ENCODE measurements around the gene RUNX1.
A peak's percentile ranks its signal among the peaks of the same experiment; 100 is the strongest.

The RUNX1 gene

DNA sequence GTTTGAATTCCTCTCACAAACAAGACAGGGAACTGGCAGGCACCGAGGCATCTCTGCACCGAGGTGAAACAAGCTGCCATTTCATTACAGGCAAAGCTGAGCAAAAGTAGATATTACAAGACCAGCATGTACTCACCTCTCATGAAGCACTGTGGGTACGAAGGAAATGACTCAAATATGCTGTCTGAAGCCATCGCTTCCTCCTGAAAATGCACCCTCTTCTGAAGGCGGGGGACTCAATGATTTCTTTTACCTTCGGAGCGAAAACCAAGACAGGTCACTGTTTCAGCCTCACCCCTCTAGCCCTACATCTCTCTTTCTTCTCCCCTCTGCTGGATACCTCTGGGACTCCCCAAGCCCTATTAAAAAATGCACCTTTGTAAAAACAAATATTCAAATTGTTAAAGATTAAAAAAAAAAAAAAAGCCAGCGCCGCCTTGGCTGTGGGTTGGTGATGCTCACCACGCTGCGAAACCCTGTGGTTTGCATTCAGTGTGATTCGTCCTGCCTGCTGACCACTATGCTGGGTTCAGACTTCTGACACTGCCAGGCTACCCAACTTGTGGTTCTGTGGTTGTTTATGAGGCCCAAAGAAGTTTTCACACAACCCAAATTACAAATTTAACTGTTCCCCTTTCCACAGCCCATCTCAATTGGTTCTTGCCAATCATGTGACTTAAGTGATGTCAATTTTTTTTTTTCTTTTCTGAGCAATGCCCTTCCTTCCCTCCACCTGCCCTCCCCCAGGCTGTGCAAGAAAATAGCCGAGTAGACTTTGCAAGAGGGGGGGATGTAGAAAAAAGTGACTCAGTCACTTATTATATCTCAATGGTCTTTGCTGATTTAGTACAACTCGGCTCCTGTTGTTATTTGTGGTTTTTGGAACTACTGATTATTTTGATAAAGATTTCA is at the start of gene RUNX1:
TSS of gene RUNX1 (minus strand) at position 597 of the 912 bp plus-strand sequence.
- DNase-seq (ENCODE audit: low read depth): peak; percentile 95

DNA sequence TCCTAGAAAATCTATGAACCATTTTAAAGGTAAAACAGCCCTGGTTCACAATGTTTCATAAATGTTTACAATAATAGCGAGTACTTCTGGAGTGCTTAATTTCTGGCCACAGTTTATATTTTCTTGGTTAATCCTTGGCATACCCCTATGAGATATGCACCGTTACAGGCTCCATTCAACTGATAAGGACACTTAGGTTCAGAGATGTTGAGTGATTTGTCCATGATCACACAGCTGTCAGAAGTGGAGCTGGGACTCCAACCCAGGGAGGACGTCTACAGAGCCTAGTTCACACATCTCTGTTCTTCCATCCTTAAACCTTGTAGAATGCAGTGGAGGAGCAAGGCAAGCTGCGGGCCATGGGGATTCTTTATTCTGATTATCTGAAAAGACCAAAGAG is 48.4 kb upstream of the RUNX1 start:
- TF ChIP-seq, protein P1, sequence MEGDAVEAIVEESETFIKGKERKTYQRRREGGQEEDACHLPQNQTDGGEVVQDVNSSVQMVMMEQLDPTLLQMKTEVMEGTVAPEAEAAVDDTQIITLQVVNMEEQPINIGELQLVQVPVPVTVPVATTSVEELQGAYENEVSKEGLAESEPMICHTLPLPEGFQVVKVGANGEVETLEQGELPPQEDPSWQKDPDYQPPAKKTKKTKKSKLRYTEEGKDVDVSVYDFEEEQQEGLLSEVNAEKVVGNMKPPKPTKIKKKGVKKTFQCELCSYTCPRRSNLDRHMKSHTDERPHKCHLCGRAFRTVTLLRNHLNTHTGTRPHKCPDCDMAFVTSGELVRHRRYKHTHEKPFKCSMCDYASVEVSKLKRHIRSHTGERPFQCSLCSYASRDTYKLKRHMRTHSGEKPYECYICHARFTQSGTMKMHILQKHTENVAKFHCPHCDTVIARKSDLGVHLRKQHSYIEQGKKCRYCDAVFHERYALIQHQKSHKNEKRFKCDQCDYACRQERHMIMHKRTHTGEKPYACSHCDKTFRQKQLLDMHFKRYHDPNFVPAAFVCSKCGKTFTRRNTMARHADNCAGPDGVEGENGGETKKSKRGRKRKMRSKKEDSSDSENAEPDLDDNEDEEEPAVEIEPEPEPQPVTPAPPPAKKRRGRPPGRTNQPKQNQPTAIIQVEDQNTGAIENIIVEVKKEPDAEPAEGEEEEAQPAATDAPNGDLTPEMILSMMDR (IDR thresholded peaks at IDR 0.05; ENCODE audit: control insufficient read depth, insufficient read depth, low read depth, low read length, missing control alignments): no peak
- no peak overlapping the region for H3K4me3 ChIP-seq (ENCODE audit: control insufficient read depth, low read depth, low read length)
- no peak for DNase-seq (ENCODE audit: low read depth)

More for the DNA sequence above, at the start of gene RUNX1:
- peak within 1 kb of the TSS; percentile 85 for H3K4me3 ChIP-seq (ENCODE audit: control insufficient read depth, low read depth, low read length)
- TF ChIP-seq, protein P1 (IDR thresholded peaks at IDR 0.05; ENCODE audit: control insufficient read depth, insufficient read depth, low read depth, low read length, missing control alignments): no peak

DNA sequence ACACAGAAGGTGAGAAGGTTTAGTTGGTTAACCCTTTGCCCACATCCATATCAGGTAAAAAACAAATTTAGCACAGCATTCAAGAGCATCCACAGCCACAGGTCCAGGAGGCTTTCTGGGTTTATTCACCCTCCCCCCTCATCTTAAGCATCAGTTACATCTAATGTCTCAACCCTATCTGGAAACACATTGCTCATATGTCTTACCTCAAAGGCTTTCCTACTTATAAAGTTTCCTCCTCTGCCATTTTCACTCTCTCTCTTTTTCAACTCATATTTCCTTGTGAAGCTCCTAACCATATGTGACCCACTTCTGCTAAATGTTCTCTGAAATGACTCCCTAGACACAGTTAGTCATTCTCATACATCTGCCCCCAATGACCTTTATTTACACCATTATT is 47.9 kb upstream of the RUNX1 start:
- H3K4me3 ChIP-seq (ENCODE audit: control insufficient read depth, low read depth, low read length): no peak overlapping the region
- TF ChIP-seq, protein P1 (IDR thresholded peaks at IDR 0.05; ENCODE audit: control insufficient read depth, insufficient read depth, low read depth, low read length, missing control alignments): no peak
- no peak for DNase-seq (ENCODE audit: low read depth)

DNA sequence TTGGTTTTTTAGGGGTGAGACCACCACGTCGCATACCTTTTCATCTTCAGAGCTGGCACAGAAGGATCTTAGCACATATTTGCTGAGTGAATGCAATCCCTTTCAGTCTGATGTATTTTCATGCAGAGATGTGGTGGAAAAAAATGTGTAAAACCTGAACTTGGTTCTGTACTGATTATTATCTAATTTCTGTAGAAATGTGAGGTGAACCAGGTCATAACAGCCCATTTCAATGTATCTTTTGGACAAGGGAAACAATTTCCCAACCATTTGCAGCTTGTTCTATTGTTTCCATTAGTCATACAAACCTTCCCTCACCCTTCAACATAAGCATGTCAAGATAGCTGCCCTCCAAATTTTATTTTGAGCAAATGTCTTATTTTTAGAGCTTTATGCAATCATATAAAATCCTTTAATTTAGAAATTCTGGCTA is 46.8 kb upstream of the RUNX1 start:
- DNase-seq (ENCODE audit: low read depth): peak; percentile 79

DNA sequence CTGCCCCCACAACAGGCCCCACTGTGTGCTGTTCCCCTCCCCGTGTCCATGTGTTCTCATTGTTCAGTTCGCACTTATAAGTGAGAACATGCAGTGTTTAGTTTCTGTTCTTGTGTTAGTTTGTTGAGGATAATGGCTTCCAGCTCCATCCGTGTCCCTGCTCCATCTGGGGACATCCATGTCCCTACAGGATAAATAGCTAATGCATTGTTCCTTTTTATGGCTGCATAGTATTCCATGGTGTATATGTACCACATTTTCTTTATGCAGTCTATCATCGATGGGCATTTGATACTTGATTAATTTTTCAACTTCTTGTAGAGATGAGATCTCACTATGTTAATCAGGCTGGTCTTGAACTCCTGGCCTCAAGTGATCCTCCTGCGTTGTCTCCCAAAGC is 44.4 kb upstream of the RUNX1 start:
- H3K4me3 ChIP-seq (ENCODE audit: control insufficient read depth, low read depth, low read length): no peak overlapping the region
- TF ChIP-seq, protein P1 (IDR thresholded peaks at IDR 0.05; ENCODE audit: control insufficient read depth, insufficient read depth, low read depth, low read length, missing control alignments): no peak

More for the DNA sequence above, 46.8 kb upstream of the RUNX1 start:
- TF ChIP-seq, protein P1 (IDR thresholded peaks at IDR 0.05; ENCODE audit: control insufficient read depth, insufficient read depth, low read depth, low read length, missing control alignments): no peak
- no peak overlapping the region for H3K4me3 ChIP-seq (ENCODE audit: control insufficient read depth, low read depth, low read length)

DNA sequence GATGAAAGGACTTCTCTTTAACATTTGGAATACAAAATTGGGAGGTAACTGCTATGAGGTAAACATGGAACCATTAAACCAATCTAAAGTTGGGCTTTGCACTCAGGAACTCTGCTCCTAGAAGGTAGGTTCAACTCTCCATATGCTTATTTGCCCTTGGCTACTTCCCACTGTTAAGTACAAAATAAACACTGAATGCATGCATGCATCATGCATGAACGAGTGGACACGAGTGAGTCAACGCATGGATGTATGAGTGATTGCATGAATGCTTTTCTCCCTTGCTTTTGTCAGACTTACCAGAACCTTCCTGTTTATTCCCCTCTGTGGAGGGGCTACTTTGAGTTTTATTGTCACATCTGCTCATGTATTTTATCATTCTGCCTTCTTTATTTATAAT is 42.4 kb upstream of the RUNX1 start:
- DNase-seq (ENCODE audit: low read depth): no peak

More for the DNA sequence above, 44.4 kb upstream of the RUNX1 start:
- DNase-seq (ENCODE audit: low read depth): no peak

More for the DNA sequence above, 42.4 kb upstream of the RUNX1 start:
- TF ChIP-seq, protein P1 (IDR thresholded peaks at IDR 0.05; ENCODE audit: control insufficient read depth, insufficient read depth, low read depth, low read length, missing control alignments): no peak
- H3K4me3 ChIP-seq (ENCODE audit: control insufficient read depth, low read depth, low read length): no peak overlapping the region

Measured in AG09309 (cell line).